Measurements from ENCODE around the gene C11orf16. TPM values are rescaled to one million over a fixed set of nuclear protein-coding genes. Genes with fewer than 3 reads are reported as not detected.

C11orf16 gene, protein sequence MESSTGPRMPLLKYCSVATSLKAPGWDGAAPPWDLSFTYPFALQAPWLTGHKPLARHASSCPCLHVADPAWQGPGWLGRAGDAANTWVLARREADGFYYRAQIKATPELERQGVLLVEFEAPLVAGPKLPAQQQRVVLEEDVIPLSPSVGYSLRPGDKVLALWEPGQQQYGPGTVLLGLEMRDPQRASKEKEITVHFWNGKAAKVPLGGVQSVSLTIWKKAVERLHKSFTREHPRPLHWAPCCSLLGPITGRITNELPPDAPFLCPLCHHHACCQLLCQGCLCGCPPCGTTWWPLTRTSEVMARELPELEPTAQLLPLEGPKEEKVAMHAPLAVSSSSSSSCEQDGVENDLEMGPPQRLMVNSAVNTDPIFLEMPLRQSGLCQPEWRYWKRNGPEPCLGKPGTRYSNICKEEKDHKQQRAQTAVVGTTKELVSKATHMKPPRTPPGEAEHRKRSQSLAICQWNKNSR
- total RNA-seq: not detected

DNA sequence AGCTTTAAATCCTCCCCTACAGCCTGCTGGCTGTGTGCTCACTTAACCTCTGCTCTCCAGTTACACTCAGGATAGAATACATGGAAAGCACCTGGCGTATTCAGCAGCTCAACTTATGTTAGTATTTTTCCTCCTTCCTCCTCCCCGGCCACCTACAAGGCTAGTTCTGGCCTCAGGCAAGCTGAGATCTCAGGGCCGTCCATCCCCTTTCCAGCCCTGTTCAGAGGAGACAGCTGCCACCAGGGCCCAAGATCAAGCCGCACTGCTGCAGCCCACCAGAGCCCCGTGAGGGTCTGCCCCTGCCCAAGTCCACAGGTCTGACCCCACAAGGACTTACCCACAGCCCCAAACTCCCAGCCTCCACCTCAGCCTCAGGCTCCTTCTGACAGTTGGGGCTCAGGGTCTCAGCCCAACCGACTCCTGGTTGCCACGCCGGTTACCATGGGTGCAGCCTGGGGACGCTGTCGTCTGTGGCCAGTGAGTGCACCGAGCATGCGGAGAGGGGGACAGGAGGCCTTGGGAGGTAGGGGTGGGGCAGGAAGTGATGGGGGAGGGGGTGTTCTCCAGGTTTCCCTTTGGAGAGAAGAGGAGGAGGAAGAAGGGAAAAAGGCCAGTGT lies at the start of gene C11orf16:
C11orf16 (minus strand) TSS at position 384 of the 617 bp plus-strand sequence. CDS start 639 bp downstream, outside the sequence.

DNA sequence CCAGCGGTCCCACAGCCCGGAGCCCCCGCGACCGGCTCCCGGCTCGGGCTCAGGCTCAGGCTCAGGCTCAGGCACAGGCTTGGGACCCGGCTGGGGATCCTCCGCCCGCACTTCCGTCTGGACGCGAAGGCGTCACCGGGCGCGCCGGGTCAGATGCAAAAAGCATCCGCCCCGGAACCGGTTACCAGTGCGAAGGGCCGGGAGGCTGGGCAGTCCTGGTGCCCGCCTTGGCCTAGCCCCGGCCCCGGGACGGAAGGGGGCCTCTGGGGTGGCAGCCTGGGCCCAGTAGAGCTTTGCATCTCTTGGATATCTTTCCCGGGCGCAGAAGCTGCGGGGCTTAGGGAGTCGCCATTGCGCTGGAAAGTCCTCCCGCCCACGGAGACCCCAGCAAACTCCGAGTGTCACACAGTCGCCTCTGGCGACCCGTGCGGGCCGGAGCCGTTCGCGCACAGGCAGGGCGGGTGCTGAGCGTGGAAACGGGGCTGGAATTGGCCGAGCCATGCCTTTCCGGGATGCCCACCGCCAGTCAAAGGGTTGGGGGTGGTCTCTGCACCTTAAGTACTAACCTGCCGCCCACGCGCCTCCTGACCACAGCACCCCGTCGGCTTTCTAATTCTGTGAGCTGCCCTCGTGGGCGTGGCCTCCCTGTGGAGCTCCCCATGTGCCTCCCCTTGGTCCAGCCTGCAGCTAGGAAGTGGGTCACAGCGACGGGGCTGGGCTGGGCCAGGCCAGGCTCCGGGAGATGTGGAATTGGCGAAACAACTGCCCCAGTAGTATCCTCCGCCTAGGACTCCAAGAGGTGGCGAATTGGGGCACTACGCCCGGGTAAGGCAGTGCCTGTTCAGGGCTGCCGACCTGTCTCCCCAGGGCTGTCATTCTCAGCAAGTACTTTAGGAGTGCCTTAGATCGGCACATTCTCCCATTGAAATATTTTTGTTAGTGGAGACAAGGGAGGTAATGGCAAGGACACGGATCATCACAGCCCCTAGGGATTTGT lies 31.9 kb upstream of the C11orf16 start, which contains the start of gene TMEM9B:
TMEM9B (minus strand) TSS at position 119 of the 997 bp plus-strand sequence. CDS start 129 bp downstream, outside the sequence.

DNA sequence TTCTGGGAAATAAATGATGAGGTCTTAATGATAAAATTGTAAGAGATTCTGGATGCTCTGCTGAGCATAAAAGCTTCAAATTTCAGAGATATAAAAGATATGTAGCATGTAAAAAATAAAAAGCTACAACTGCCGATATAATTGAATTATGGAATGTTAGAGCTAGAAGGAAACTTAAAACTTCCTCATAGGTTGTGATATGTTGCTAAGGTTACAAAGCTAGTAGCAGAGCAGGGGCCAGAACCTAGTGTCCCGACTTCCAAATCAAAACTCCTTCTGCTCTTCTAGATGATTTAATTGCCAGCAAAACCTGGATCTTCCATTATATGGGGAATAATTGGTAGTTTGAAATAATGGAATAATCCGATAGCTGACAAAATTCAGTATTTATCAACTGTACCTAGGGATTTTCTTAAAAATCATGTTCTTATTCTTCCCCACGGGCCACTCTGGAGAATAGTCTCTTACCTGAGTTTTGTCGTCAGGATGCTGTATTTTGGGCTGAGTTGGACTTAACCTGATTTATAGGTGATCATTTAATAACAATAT lies 9.8 kb upstream of the C11orf16 start, which contains the start of gene ASCL3:
ASCL3 (minus strand) TSS at position 499 of the 549 bp plus-strand sequence. CDS start 4,855 bp downstream, outside the sequence.

DNA sequence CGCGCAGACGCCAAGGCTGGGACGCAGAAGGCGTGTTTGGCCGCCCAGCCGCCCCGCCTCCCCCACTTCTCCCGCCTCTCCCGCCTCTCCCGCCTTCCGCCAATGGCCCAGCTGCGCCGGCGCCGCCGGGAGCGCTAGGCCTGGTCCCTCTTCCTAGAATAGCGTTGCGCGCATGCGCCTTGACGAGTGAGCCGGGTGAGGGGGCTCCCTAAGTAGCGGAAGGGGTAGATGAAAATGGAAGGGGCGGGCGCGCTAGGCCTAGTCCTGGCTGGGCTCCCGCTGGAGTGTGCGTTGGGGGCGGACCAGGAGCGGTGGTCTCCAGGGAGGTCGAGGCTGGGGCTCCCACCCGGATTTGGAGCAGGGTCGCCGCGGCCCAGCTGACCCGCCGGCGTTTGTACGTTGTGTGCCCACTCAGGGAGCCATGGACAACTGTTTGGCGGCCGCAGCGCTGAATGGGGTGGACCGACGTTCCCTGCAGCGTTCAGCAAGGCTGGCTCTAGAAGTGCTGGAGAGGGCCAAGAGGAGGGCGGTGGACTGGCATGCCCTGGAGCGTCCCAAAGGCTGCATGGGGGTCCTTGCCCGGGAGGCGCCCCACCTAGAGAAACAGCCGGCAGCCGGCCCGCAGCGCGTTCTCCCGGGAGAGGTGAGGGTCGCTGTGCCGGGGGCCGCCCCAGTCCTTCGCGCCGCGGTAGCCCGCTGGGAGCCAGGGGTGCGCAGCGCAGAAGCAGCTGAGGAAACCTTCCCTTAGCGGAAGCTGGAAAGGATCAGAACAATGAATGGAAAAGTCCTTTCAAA lies 21.5 kb downstream of the C11orf16 start, which contains the start of gene AKIP1:
AKIP1 (plus strand) TSS at position 161 of the 795 bp plus-strand sequence; CDS start at position 422, 261 bp downstream.

Small RNA genes lying within 50 kb of the gene (small RNA-seq; reads per million reads assigned to genes)
- not detected for gene RF00019 (ENCODE audit: low replicate concordance)

Other genes starting within 250 kb of the C11orf16 start
- gene AKIP1, start 21.8 kb downstream of the C11orf16 start, total RNA-seq: 24.7 TPM
- not detected for gene ASCL3, start 10.1 kb upstream of the C11orf16 start, total RNA-seq
- 37.9 TPM for gene TMEM9B, start 31.5 kb upstream of the C11orf16 start, total RNA-seq
- gene NRIP3, start 71.1 kb upstream of the C11orf16 start, total RNA-seq: 8.8 TPM
- 7.2 TPM for gene SCUBE2, start 158.7 kb upstream of the C11orf16 start, total RNA-seq

Data from parietal lobe (tissue), 2 donors.